HG02840 (cell line): ENCODE measurements around the gene DCDC1.
"Not testable (repeated sequence)": the region's sequence is repeated elsewhere in the genome, so short reads cannot be mapped to it uniquely, and the experiment has no call there.

Source experiments
- ATAC-seq: cut with Tn5 transposase; IDR thresholded peaks from one replicate; pipeline ENCODE4 v1.9.1; 2021; ENCODE audit warnings: mild to moderate bottlenecking, moderate library complexity, moderate number of reproducible peaks; ENCODE audit not compliant: unreplicated experiment, low FRiP score

The DCDC1 gene

GRCh38 chr11:31327417-31327816 is 42.1 kb downstream of the DCDC1 start:
- no peak for ATAC-seq

- peak; percentile 58 for ATAC-seq
These were observed 42.9 kb downstream of the DCDC1 start for GRCh38 chr11:31326470-31327148.

- no peak for ATAC-seq
These were observed 44.4 kb downstream of the DCDC1 start for GRCh38 chr11:31325160-31325559.

GRCh38 chr11:31323145-31323544 is 46.4 kb downstream of the DCDC1 start:
- ATAC-seq: no peak

GRCh38 chr11:31321494-31321893 is 48.0 kb downstream of the DCDC1 start:
- not testable (repeated sequence) for ATAC-seq

- ATAC-seq: no peak
These were observed 65.8 kb downstream of the DCDC1 start for GRCh38 chr11:31303644-31304180.

- ATAC-seq: no peak
These were observed 67.7 kb downstream of the DCDC1 start for GRCh38 chr11:31301549-31302510.

- ATAC-seq: no peak
These were observed 74.2 kb downstream of the DCDC1 start for GRCh38 chr11:31295308-31295707.

- not testable (repeated sequence) for ATAC-seq
These were observed 96.0 kb downstream of the DCDC1 start for GRCh38 chr11:31273527-31273926.

- ATAC-seq: no peak
These were observed 101.8 kb downstream of the DCDC1 start for GRCh38 chr11:31267720-31268119.

- no peak for ATAC-seq
These were observed 104.7 kb downstream of the DCDC1 start for GRCh38 chr11:31264834-31265233.

GRCh38 chr11:31262761-31263160 is 106.8 kb downstream of the DCDC1 start:
- no peak for ATAC-seq

GRCh38 chr11:31259797-31260196 is 109.7 kb downstream of the DCDC1 start:
- ATAC-seq: no peak

- ATAC-seq: no peak
These were observed 115.1 kb downstream of the DCDC1 start for GRCh38 chr11:31254415-31254814.

- ATAC-seq: no peak
These were observed 120.8 kb downstream of the DCDC1 start for GRCh38 chr11:31248768-31249167.

- ATAC-seq: no peak
These were observed 122.2 kb downstream of the DCDC1 start for GRCh38 chr11:31247321-31247720.

GRCh38 chr11:31246451-31247165 is 122.9 kb downstream of the DCDC1 start:
- no peak for ATAC-seq

- ATAC-seq: no peak
These were observed 125.8 kb downstream of the DCDC1 start for GRCh38 chr11:31243706-31244105.

GRCh38 chr11:31240340-31240904 is 129.1 kb downstream of the DCDC1 start:
- no peak for ATAC-seq
